GM19351 (cell line): Measurements from ENCODE around the gene FAM151A.

ENCODE experiments used
- ATAC-seq: cut with Tn5 transposase; IDR thresholded peaks from one replicate; pipeline ENCODE4 v1.9.1; 2021; ENCODE audit warnings: mild to moderate bottlenecking, moderate library complexity; ENCODE audit not compliant: unreplicated experiment

The FAM151A gene

GRCh38 chr1:54604572-54605370, 18.6 kb downstream of the FAM151A start:
- ATAC-seq: no peak

GRCh38 chr1:54604051-54604450, 19.3 kb downstream of the FAM151A start:
- no peak for ATAC-seq

GRCh38 chr1:54603241-54603640, 20.1 kb downstream of the FAM151A start:
- ATAC-seq: no peak

GRCh38 chr1:54602554-54602953, 20.8 kb downstream of the FAM151A start:
- ATAC-seq: no peak

- ATAC-seq: no peak
Observed at GRCh38 chr1:54601730-54602129, 21.6 kb downstream of the FAM151A start.

- ATAC-seq: no peak
Observed at GRCh38 chr1:54600947-54601721, 22.2 kb downstream of the FAM151A start.

- no peak for ATAC-seq
Observed at GRCh38 chr1:54599211-54599823, 24.0 kb downstream of the FAM151A start.

GRCh38 chr1:54597455-54598030, 25.8 kb downstream of the FAM151A start:
- no peak for ATAC-seq

- no peak for ATAC-seq
Observed at GRCh38 chr1:54596756-54597155, 26.6 kb downstream of the FAM151A start.

- no peak for ATAC-seq
Observed at GRCh38 chr1:54595956-54596498, 27.3 kb downstream of the FAM151A start.

GRCh38 chr1:54594463-54594862, 28.9 kb downstream of the FAM151A start:
- ATAC-seq: no peak

GRCh38 chr1:54593571-54594160, 29.7 kb downstream of the FAM151A start:
- no peak for ATAC-seq

- ATAC-seq: no peak
Observed at GRCh38 chr1:54591127-54591756, 32.1 kb downstream of the FAM151A start.

- ATAC-seq: no peak
Observed at GRCh38 chr1:54588377-54588776, 34.9 kb downstream of the FAM151A start.

- ATAC-seq: no peak
Observed at GRCh38 chr1:54585181-54586066, 37.9 kb downstream of the FAM151A start.

GRCh38 chr1:54584575-54584974, 38.8 kb downstream of the FAM151A start:
- no peak for ATAC-seq

- no peak for ATAC-seq
Observed at GRCh38 chr1:54583871-54584270, 39.5 kb downstream of the FAM151A start.

GRCh38 chr1:54583307-54583686, 40.0 kb downstream of the FAM151A start:
- no peak for ATAC-seq

GRCh38 chr1:54582566-54583306, 40.6 kb downstream of the FAM151A start:
- ATAC-seq: no peak
